ENCODE data around the gene EPHA7.

DNA sequence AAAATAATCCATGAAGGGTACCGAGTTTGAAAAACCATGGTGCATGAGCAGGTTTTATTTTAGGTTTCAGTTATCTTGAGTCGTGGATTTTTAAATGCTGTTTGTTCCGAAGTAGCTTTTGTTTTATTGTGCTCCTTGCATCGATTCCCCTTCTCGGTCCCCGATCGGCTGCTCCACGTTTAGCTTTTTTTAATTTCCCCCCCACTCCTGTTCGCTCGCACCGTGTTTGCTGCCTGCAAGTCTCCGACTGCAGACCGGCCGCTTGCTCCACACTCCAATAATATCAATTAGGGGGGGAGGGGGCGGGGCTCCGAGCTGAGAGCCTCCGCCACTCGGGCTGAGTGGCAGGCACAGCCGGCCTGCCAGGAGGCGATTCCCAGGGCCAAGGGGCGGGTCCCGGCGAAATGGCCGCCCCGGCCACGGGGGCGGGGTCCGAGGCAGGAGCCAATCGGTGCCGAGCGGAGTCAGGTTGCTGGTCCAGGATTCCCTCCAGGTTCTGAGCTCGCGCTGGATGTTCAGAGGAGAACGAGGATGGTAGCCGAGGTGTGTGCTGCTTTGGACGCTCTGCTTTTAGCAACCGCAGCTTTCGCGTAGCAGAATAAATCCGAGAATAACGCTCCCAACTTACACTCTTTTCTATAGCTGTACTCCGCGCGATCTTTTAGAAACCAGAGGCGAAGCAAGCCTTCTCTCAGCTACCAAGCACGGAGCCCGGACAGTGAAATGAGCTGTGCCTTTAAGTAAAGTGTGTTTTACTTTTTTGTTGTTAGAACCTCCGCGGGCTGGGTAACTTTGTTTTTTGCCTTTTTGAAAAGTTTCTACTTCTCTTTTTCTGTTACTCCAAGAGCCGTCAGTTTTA is at the start of gene EPHA7:
- TF ChIP-seq, protein P1, sequence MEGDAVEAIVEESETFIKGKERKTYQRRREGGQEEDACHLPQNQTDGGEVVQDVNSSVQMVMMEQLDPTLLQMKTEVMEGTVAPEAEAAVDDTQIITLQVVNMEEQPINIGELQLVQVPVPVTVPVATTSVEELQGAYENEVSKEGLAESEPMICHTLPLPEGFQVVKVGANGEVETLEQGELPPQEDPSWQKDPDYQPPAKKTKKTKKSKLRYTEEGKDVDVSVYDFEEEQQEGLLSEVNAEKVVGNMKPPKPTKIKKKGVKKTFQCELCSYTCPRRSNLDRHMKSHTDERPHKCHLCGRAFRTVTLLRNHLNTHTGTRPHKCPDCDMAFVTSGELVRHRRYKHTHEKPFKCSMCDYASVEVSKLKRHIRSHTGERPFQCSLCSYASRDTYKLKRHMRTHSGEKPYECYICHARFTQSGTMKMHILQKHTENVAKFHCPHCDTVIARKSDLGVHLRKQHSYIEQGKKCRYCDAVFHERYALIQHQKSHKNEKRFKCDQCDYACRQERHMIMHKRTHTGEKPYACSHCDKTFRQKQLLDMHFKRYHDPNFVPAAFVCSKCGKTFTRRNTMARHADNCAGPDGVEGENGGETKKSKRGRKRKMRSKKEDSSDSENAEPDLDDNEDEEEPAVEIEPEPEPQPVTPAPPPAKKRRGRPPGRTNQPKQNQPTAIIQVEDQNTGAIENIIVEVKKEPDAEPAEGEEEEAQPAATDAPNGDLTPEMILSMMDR (conservative IDR thresholded peaks at IDR 0.05 in 1 of 2, IDR thresholded peaks at IDR 0.05 in 1 of 2; ENCODE audit: low read depth in 1 of 2, low read length in 2 of 2) = no peak
- TF ChIP-seq EZH2 (IDR thresholded peaks at IDR 0.05; ENCODE audit: low read length, missing control alignments) = no peak
